Esophagus squamous epithelium (tissue), 5 donors: Measurements from ENCODE around the gene TOB2. TPM values are rescaled to one million over a fixed set of nuclear protein-coding genes. Genes with fewer than 3 reads are reported as not detected.
A peak's percentile ranks its signal among the peaks of the same experiment; 100 is the strongest.

ENCODE experiments used
- DNase-seq: peaks from one replicate; lab custom pipeline; 2025; lab: John Stamatoyannopoulos, UW
- H3K27ac ChIP-seq, 4 donors: fragments of 200-600 bp; sonication (generic); one replicate each; pipeline ENCODE4 v1.5.1; 2016 to 2019; ENCODE audit warnings: mild to moderate bottlenecking in 1 of 4
- H3K27me3 ChIP-seq, 4 donors: fragments of 200-600 bp; sonication (generic); 1 replicate in 3 of 4; 2 replicates in 1 of 4; pipeline versions ENCODE4 v1.5.1 to v1.6.0; 2017 to 2021; ENCODE audit warnings: antibody characterized with exemption in 1 of 4
- H3K36me3 ChIP-seq, 3 donors: fragments of 200-600 bp; sonication (generic); one replicate each; pipeline ENCODE4 v1.5.1; 2016 to 2019
- H3K4me1 ChIP-seq, 3 donors: fragments of 200-600 bp; sonication (generic); one replicate each; pipeline ENCODE4 v1.5.1; 2017 to 2019
- H3K4me3 ChIP-seq, 4 donors: fragments of 200-600 bp; sonication (generic); 1 replicate in 3 of 4; 2 replicates in 1 of 4; pipeline ENCODE4 v1.5.1; 2016 to 2019; ENCODE audit warnings: mild to moderate bottlenecking in 2 of 4, moderate library complexity in 1 of 4
- H3K9me3 ChIP-seq, 3 donors: fragments of 200-600 bp; sonication (generic); one replicate each; pipeline ENCODE4 v1.5.1; 2016 to 2019
- CTCF ChIP-seq, 6 experiments: fragments of 450-650 bp in 4 of 6; fragments of 200-600 bp in 2 of 6; sonication (generic) in 2 of 6; IDR thresholded peaks; one replicate each; pipeline ENCODE4 v1.5.1; 2016 to 2019; ENCODE audit warnings: antibody characterized with exemption in 6 of 6, mild to moderate bottlenecking in 4 of 6, moderate library complexity in 4 of 6
- POLR2A ChIP-seq, 4 donors: fragments of 450-650 bp; IDR thresholded peaks; one replicate each; pipeline ENCODE4 v1.6.1; 2017; ENCODE audit warnings: antibody characterized with exemption in 4 of 4, mild to moderate bottlenecking in 4 of 4, moderate library complexity in 3 of 4
- WGBS, 2 donors: methylation state at CpG; one replicate each; pipeline ENCODE4 v1.1.5; 2018; 5-methylcytosine and 5-hydroxymethylcytosine counted together
- intact Hi-C: fragments of 100-400 bp; cut with DNase I; formaldehyde crosslinking; loops from one replicate; pipeline ENCODE4 v1.15.0; 2022
- total RNA-seq, 4 donors: library from RNA; depleted of rRNA; stranded (reverse); fragments of >200 nt; gene quantifications; one replicate each; pipeline ENCODE4 v1.1.0, GENCODE V29; 2016
- donor health status: DM: yes; HTN: yes; CAD: no.

TOB2 gene
- total RNA-seq, 4 donors from 2014 or later: 15.7 to 30.5 (median 21.0) TPM

GRCh38 chr22:41411021-41411851 is 35.4 kb downstream of the TOB2 start:
- no peak overlapping the region for H3K4me3 ChIP-seq
- H3K4me1 ChIP-seq: peaks cover 13 to 68% (median 35%) of the 10 kb centered on the region in 3 donors
- H3K27me3 ChIP-seq: no peaks in the 10 kb centered on the region
- H3K9me3 ChIP-seq: no peaks in the 10 kb centered on the region
- H3K36me3 ChIP-seq: no peaks in the 10 kb centered on the region
- no peak for DNase-seq
- WGBS, 2 donors: 74 to 75% methylated on average over 6 to 7 of the region's 11 CpGs
- intact Hi-C loops: no loop called here
- TF ChIP-seq CTCF (IDR thresholded peaks at IDR 0.05): no peak
- TF ChIP-seq POLR2A (IDR thresholded peaks at IDR 0.05): peak in 1 of 4 donors; percentile 60
- H3K27ac ChIP-seq: peak overlapping the region; percentile 50 to 100 (median 99)

GRCh38 chr22:41410311-41410751 is 36.3 kb downstream of the TOB2 start:
- Histone ChIP-seq H3K4me3 (no peak overlapping the region), H3K9me3 (no peaks in the 10 kb centered on the region), H3K27me3 (no peaks in the 10 kb centered on the region), H3K4me1 (peaks cover 9 to 60% (median 30%) of the 10 kb centered on the region in 3 donors), H3K27ac (peak overlapping the region; percentile 50 to 100 (median 99)), H3K36me3 (no peaks in the 10 kb centered on the region)
- intact Hi-C loops: no loop called here
- no peak for TF ChIP-seq CTCF (IDR thresholded peaks at IDR 0.05)
- no peak for TF ChIP-seq POLR2A (IDR thresholded peaks at IDR 0.05)
- no peak for DNase-seq
- WGBS, 2 donors: 46 to 85% methylated on average over 3 to 7 of the region's 7 CpGs

GRCh38 chr22:41408665-41409064 is 37.9 kb downstream of the TOB2 start:
- Histone ChIP-seq H3K27me3 (no peaks in the 10 kb centered on the region), H3K4me1 (peaks cover 5 to 51% (median 26%) of the 10 kb centered on the region in 3 donors), H3K36me3 (no peaks in the 10 kb centered on the region), H3K27ac (peak overlapping the region in 3 of 4 donors; percentile 49 to 100 (median 99)), H3K4me3 (no peak overlapping the region), H3K9me3 (no peaks in the 10 kb centered on the region)
- 68 to 90% methylated on average over 8 of the region's 8 CpGs for WGBS, 2 donors
- intact Hi-C loops: no loop called here
- DNase-seq: no peak
- TF ChIP-seq POLR2A (IDR thresholded peaks at IDR 0.05) (no peak), CTCF (IDR thresholded peaks at IDR 0.05) (no peak)

GRCh38 chr22:41407433-41407832 is 39.2 kb downstream of the TOB2 start:
- no peak overlapping the region for H3K4me3 ChIP-seq
- no peaks in the 10 kb centered on the region for H3K9me3 ChIP-seq
- TF ChIP-seq POLR2A (IDR thresholded peaks at IDR 0.05) (no peak), CTCF (IDR thresholded peaks at IDR 0.05) (no peak)
- intact Hi-C loops: no loop called here
- H3K27ac ChIP-seq: no peak overlapping the region
- peaks cover 5 to 50% (median 21%) of the 10 kb centered on the region in 3 donors for H3K4me1 ChIP-seq
- DNase-seq: no peak
- no peaks in the 10 kb centered on the region for H3K27me3 ChIP-seq
- H3K36me3 ChIP-seq: no peaks in the 10 kb centered on the region
- 79 to 93% methylated on average over 3 of the region's 3 CpGs for WGBS, 2 donors

- peaks cover 5 to 50% (median 25%) of the 10 kb centered on the region in 3 donors for H3K4me1 ChIP-seq
- no peaks in the 10 kb centered on the region for H3K36me3 ChIP-seq
- no peak for TF ChIP-seq POLR2A (IDR thresholded peaks at IDR 0.05)
- H3K9me3 ChIP-seq: no peaks in the 10 kb centered on the region
- no peak for DNase-seq
- intact Hi-C loops: no loop called here
- no peak overlapping the region for H3K27ac ChIP-seq
- H3K4me3 ChIP-seq: no peak overlapping the region
- no peaks in the 10 kb centered on the region for H3K27me3 ChIP-seq
Observed at GRCh38 chr22:41406410-41406809, 40.2 kb downstream of the TOB2 start.
